Caco-2 (cell line): Measurements from ENCODE around the gene WNT5A. TPM values are rescaled to one million over a fixed set of nuclear protein-coding genes. Genes with fewer than 3 reads are reported as not detected.

Experiments used
- BruUV-seq: library from RNA; stranded (reverse); fragments of 400-500 nt; replicated peaks from 2 replicates; lab custom pipeline; 2021; lab: Mats Ljungman, UMichigan
- CTCF ChIA-PET: fragments of 300-600 bp; sonication (Branson Sonifier 250); formaldehyde crosslinking; loops from one replicate; lab custom pipeline; 2022; ENCODE audit warnings: antibody characterized with exemption; lab: Charles Lee
- POLR2A ChIA-PET: fragments of 300-600 bp; sonication (Branson Sonifier 250); formaldehyde crosslinking; loops from one replicate; lab custom pipeline; 2022; ENCODE audit warnings: antibody characterized with exemption; lab: Charles Lee
- DNase-seq, 2 experiments: peaks; one replicate each; pipeline versions ENCODE4 v3.0.0 to v3.0.0-alpha.2; 2020 to 2022
- H3K27me3 ChIP-seq: replicated peaks from 2 replicates; pipeline ENCODE4 v1.6.0; 2011; ENCODE audit warnings: low read length; ENCODE audit not compliant: control insufficient read depth, insufficient read depth
- H3K36me3 ChIP-seq: 2 replicates; pipeline ENCODE4 v1.5.1; 2011; ENCODE audit warnings: low read length; ENCODE audit not compliant: control insufficient read depth, insufficient read depth
- H3K4me1 ChIP-seq: fragments of 250-450 bp; sonication (Bioruptor Pico); 2 replicates; pipeline ENCODE4 v1.5.1; 2020; ENCODE audit warnings: mild to moderate bottlenecking
- H3K4me3 ChIP-seq: 2 replicates; pipeline ENCODE4 v1.5.1; 2011; ENCODE audit warnings: low read depth, mild to moderate bottlenecking, control low read depth, low read length
- H3K9me3 ChIP-seq: fragments of 250-450 bp; sonication (Bioruptor Pico); 2 replicates; pipeline ENCODE4 v1.5.1; 2020; ENCODE audit warnings: mild to moderate bottlenecking, moderate library complexity
- H3K27ac Mint-ChIP-seq: one replicate; pipeline ENCODE4 v1.8.0; 2022; ENCODE audit warnings: mixed read lengths; ENCODE audit not compliant: unreplicated experiment
- H3K27me3 Mint-ChIP-seq: one replicate; pipeline ENCODE4 v1.8.0; 2022; ENCODE audit warnings: mixed read lengths; ENCODE audit not compliant: insufficient read depth, unreplicated experiment
- H3K36me3 Mint-ChIP-seq: one replicate; pipeline ENCODE4 v1.8.0; 2022; ENCODE audit warnings: mild to moderate bottlenecking, mixed read lengths; ENCODE audit not compliant: insufficient read depth, unreplicated experiment
- H3K4me1 Mint-ChIP-seq: one replicate; pipeline ENCODE4 v1.8.0; 2022; ENCODE audit warnings: low read depth, mixed read lengths; ENCODE audit not compliant: unreplicated experiment
- H3K4me3 Mint-ChIP-seq: one replicate; pipeline ENCODE4 v1.8.0; 2022; ENCODE audit warnings: mild to moderate bottlenecking, moderate library complexity, mixed read lengths; ENCODE audit not compliant: unreplicated experiment
- H3K9me3 Mint-ChIP-seq: one replicate; pipeline ENCODE4 v1.8.0; 2022; ENCODE audit warnings: mixed read lengths; ENCODE audit not compliant: unreplicated experiment
- CTCF ChIP-seq, 2 experiments: fragments of 200-600 bp in 1 of 2; IDR thresholded peaks; 1 replicate in 1 of 2; 2 replicates in 1 of 2; pipeline versions ENCODE4 v1.5.1 to v1.8.0; 2011 to 2022; ENCODE audit warnings: antibody characterized with exemption in 1 of 2, control low read depth in 1 of 2, inconsistent platforms in 1 of 2, low read depth in 1 of 2, low read length in 1 of 2, mild to moderate bottlenecking in 1 of 2, moderate library complexity in 1 of 2; ENCODE audit not compliant: insufficient read depth in 1 of 2, severe bottlenecking in 1 of 2, unreplicated experiment in 1 of 2
- intact Hi-C: fragments of 100-400 bp; cut with micrococcal nuclease; formaldehyde crosslinking; loops from one replicate; pipeline ENCODE4 v1.10.0; 2022; ENCODE audit not compliant: unreplicated experiment
- total RNA-seq: library from RNA; stranded (reverse); gene quantifications from 2 replicates; pipeline ENCODE4 v1.2.3, GENCODE V29; 2022

WNT5A gene
- total RNA-seq, 1 experiment from 2014 or later, result 8.8 TPM

GRCh38 chr3:55477306-55478303 is 9.5 kb downstream of the WNT5A start:
- intact Hi-C loops, result no loop called here
- Mint-ChIP-seq H3K9me3 (no peaks in the 10 kb centered on the region), H3K27ac (no peak overlapping the region), H3K4me3 (no peak overlapping the region), H3K4me1 (no peaks in the 10 kb centered on the region), H3K27me3 (peaks cover 2% of the 10 kb centered on the region), H3K36me3 (peaks cover 4% of the 10 kb centered on the region)
- no peak for TF ChIP-seq CTCF (IDR thresholded peaks at IDR 0.05; ENCODE audit: insufficient read depth in 1 of 2, low read depth in 1 of 2, low read length in 1 of 2, severe bottlenecking in 1 of 2, unreplicated experiment in 1 of 2)
- ChIA-PET POLR2A (no interaction called here), CTCF (no interaction called here)
- H3K4me3 ChIP-seq, result no peak overlapping the region
- H3K9me3 ChIP-seq, result no peaks in the 10 kb centered on the region
- H3K36me3 ChIP-seq, result no peaks in the 10 kb centered on the region
- H3K27me3 ChIP-seq, result no peaks in the 10 kb centered on the region
- no TSS peak for BruUV-seq
- H3K4me1 ChIP-seq, result no peaks in the 10 kb centered on the region
- no peak for DNase-seq

- no TSS peak for BruUV-seq
- Histone ChIP-seq H3K27me3 (no peaks in the 10 kb centered on the region), H3K9me3 (no peaks in the 10 kb centered on the region), H3K4me3 (no peak overlapping the region), H3K4me1 (no peaks in the 10 kb centered on the region), H3K36me3 (no peaks in the 10 kb centered on the region)
- DNase-seq, result no peak
- H3K36me3 Mint-ChIP-seq, result peaks cover 11% of the 10 kb centered on the region
- ChIA-PET POLR2A (no interaction called here), CTCF (no interaction called here)
- H3K4me3 Mint-ChIP-seq, result no peak overlapping the region
- intact Hi-C loops, result no loop called here
- no peak for TF ChIP-seq CTCF (IDR thresholded peaks at IDR 0.05; ENCODE audit: insufficient read depth in 1 of 2, low read depth in 1 of 2, low read length in 1 of 2, severe bottlenecking in 1 of 2, unreplicated experiment in 1 of 2)
- H3K9me3 Mint-ChIP-seq, result no peaks in the 10 kb centered on the region
- H3K4me1 Mint-ChIP-seq, result no peaks in the 10 kb centered on the region
- H3K27ac Mint-ChIP-seq, result no peak overlapping the region
- H3K27me3 Mint-ChIP-seq, result peaks cover 2% of the 10 kb centered on the region
Observed at GRCh38 chr3:55476515-55476914, 10.6 kb downstream of the WNT5A start.

DNA sequence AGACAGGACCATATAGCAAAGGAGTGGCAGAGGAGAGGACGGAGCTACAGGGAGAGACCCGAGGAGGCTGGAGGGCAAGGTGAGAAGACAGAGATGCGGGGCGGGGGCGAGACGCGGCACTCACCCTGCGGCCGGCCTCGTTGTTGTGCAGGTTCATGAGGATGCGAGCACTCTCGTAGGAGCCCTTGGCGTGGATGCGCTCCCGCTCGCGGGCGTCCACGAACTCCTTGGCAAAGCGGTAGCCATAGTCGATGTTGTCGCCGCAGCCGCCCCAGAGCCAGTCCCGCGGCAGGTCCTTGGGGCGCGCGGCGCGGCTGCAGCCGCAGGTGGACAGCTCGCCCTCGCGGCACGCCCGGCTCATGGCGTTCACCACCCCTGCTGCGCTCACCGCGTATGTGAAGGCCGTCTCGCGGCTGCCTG is 12.9 kb downstream of the WNT5A start:
- Mint-ChIP-seq H3K36me3 (peaks cover 6% of the 10 kb centered on the region), H3K4me3 (no peak overlapping the region), H3K27me3 (no peaks in the 10 kb centered on the region), H3K9me3 (no peaks in the 10 kb centered on the region), H3K27ac (no peak overlapping the region), H3K4me1 (no peaks in the 10 kb centered on the region)
- Histone ChIP-seq H3K27me3 (no peaks in the 10 kb centered on the region), H3K36me3 (no peaks in the 10 kb centered on the region), H3K9me3 (no peaks in the 10 kb centered on the region), H3K4me1 (no peaks in the 10 kb centered on the region), H3K4me3 (no peak overlapping the region)
- POLR2A ChIA-PET, result no interaction called here
- no TSS peak for BruUV-seq
- DNase-seq, result no peak
- TF ChIP-seq CTCF (IDR thresholded peaks at IDR 0.05; ENCODE audit: insufficient read depth in 1 of 2, low read depth in 1 of 2, low read length in 1 of 2, severe bottlenecking in 1 of 2, unreplicated experiment in 1 of 2), result no peak
- intact Hi-C loops, result no loop called here
- CTCF ChIA-PET, result no interaction called here
